Spleen (tissue), 7 donors: Measurements from ENCODE around the gene LPCAT1.

Experiments
- POLR2A ChIP-seq, 3 donors: fragments of 450-650 bp; IDR thresholded peaks; one replicate each; pipeline ENCODE4 v1.5.1; 2017; ENCODE audit warnings: antibody characterized with exemption in 3 of 3, mild to moderate bottlenecking in 1 of 3
- POLR2AphosphoS5 ChIP-seq, 3 donors: sonication (generic); formaldehyde crosslinking; IDR thresholded peaks; one replicate each; pipeline ENCODE4 v1.5.1; 2017; ENCODE audit warnings: antibody characterized with exemption in 3 of 3
- TF ChIP-seq, protein P1 (sequence below), 11 experiments: fragments of 200-600 bp in 7 of 11; fragments of 450-650 bp in 4 of 11; sonication (generic) in 4 of 11; IDR thresholded peaks in 8 of 11; conservative IDR thresholded peaks in 3 of 11; 1 replicate in 7 of 11; 2 replicates in 4 of 11; pipeline versions ENCODE4 v1.4.0 to v1.8.0; 2016 to 2021; ENCODE audit warnings: antibody characterized with exemption in 11 of 11, inconsistent platforms in 4 of 11, mild to moderate bottlenecking in 1 of 11
- donor health status: DM: no; HTN: no; CAD: no; lungs with moderate emphysema.
- donor health status: DM: no; HTN: no; CAD: no.
- donor health status: DM: no; HTN: no; CAD: no.

DNA sequence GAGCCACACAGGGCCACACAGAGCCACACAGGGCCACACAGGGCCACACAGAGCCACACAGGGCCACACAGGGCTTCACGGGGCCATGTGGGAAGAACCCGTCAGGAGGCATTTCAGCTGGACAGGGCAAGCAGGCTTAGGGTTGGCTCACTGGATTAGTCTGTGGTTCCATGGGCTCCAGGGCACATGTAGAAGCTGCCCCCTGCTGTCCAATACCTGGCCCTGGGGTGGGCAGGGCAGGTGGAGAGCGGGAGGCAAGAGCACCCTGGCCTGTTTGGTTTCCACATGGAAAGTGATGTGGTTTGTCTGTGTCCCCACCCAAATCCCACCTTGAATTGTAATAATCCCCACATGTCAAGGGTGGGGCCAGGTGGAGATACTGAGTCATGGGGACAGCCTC, 16.4 kb upstream of the LPCAT1 start:
- TF ChIP-seq, protein P1, sequence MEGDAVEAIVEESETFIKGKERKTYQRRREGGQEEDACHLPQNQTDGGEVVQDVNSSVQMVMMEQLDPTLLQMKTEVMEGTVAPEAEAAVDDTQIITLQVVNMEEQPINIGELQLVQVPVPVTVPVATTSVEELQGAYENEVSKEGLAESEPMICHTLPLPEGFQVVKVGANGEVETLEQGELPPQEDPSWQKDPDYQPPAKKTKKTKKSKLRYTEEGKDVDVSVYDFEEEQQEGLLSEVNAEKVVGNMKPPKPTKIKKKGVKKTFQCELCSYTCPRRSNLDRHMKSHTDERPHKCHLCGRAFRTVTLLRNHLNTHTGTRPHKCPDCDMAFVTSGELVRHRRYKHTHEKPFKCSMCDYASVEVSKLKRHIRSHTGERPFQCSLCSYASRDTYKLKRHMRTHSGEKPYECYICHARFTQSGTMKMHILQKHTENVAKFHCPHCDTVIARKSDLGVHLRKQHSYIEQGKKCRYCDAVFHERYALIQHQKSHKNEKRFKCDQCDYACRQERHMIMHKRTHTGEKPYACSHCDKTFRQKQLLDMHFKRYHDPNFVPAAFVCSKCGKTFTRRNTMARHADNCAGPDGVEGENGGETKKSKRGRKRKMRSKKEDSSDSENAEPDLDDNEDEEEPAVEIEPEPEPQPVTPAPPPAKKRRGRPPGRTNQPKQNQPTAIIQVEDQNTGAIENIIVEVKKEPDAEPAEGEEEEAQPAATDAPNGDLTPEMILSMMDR (IDR thresholded peaks at IDR 0.05 in 8 of 11, conservative IDR thresholded peaks at IDR 0.05 in 3 of 11), result peak in 8 of 11 experiments; percentile 5 to 54 (median 38)
- no peak for TF ChIP-seq POLR2A (IDR thresholded peaks at IDR 0.05)
- TF ChIP-seq POLR2AphosphoS5 (IDR thresholded peaks at IDR 0.05), result no peak
